ENCODE results near the gene SYT5.

The SYT5 gene

GRCh38 chr19:55196803-55197202 lies 16.7 kb upstream of the SYT5 start:
- ChIA-PET CTCF (interaction anchor here (2.2 kb wide), 1 partner anchor 13 kb away, joined by 5 read pairs; no protein-coding TSS in a partner anchor), POLR2A (interaction anchor here (1.0 kb wide), 1 partner anchor 14 kb away, joined by 6 read pairs; no protein-coding TSS in a partner anchor)
- no peak for TF ChIP-seq CTCF (IDR thresholded peaks at IDR 0.05; ENCODE audit: control extremely low read depth, extremely low read depth, low read depth, missing control alignments)
- DNase-seq (ENCODE audit: extremely low spot score), result no peak

- DNase-seq (ENCODE audit: extremely low spot score), result no peak
- CTCF ChIA-PET, result interaction anchor here (1.2 to 3.5 kb wide), 2 partner anchors 33 to 413 kb away, joined by 3 to 10 read pairs; no protein-coding TSS in a partner anchor
- TF ChIP-seq CTCF (IDR thresholded peaks at IDR 0.05; ENCODE audit: control extremely low read depth, extremely low read depth, low read depth, missing control alignments), result no peak
- POLR2A ChIA-PET, result interaction anchor here (0.6 kb wide), 1 partner anchor 13 kb away, joined by 4 read pairs; no protein-coding TSS in a partner anchor
Measured at GRCh38 chr19:55193481-55193880, 13.4 kb upstream of the SYT5 start.

GRCh38 chr19:55189403-55189835 lies 9.3 kb upstream of the SYT5 start:
- ChIA-PET CTCF (no interaction called here), POLR2A (no interaction called here)
- no peak for TF ChIP-seq CTCF (IDR thresholded peaks at IDR 0.05; ENCODE audit: control extremely low read depth, extremely low read depth, low read depth, missing control alignments)
- DNase-seq (ENCODE audit: extremely low spot score), result no peak

- POLR2A ChIA-PET, result no interaction called here
- DNase-seq (ENCODE audit: extremely low spot score), result peak; percentile 13
- CTCF ChIA-PET, result no interaction called here
- TF ChIP-seq CTCF (IDR thresholded peaks at IDR 0.05; ENCODE audit: control extremely low read depth, extremely low read depth, low read depth, missing control alignments), result no peak
Measured at GRCh38 chr19:55188625-55189024, 8.5 kb upstream of the SYT5 start.

- POLR2A ChIA-PET, result no interaction called here
- no peak for TF ChIP-seq CTCF (IDR thresholded peaks at IDR 0.05; ENCODE audit: control extremely low read depth, extremely low read depth, low read depth, missing control alignments)
- CTCF ChIA-PET, result no interaction called here
- no peak for DNase-seq (ENCODE audit: extremely low spot score)
Measured at GRCh38 chr19:55186080-55186479, 6.0 kb upstream of the SYT5 start.

GRCh38 chr19:55181740-55182139 lies 1.7 kb upstream of the SYT5 start:
- ChIA-PET POLR2A (no interaction called here), CTCF (no interaction called here)
- no peak for TF ChIP-seq CTCF (IDR thresholded peaks at IDR 0.05; ENCODE audit: control extremely low read depth, extremely low read depth, low read depth, missing control alignments)
- DNase-seq (ENCODE audit: extremely low spot score), result no peak
